SJCRH30 (cell line): Measurements from ENCODE around the gene PTPDC1. TPM values are rescaled to one million over a fixed set of nuclear protein-coding genes. Genes with fewer than 3 reads are reported as not detected.
A peak's percentile ranks its signal among the peaks of the same experiment; 100 is the strongest.

Source experiments
- DNase-seq, 2 experiments: peaks; one replicate each; pipeline ENCODE4 v3.0.0-alpha.2; 2015 to 2020
- H3K27ac ChIP-seq: fragments of 250-450 bp; sonication (Bioruptor Pico); 2 replicates; pipeline ENCODE4 v1.5.1; 2020; ENCODE audit warnings: mild to moderate bottlenecking, moderate library complexity
- H3K27me3 ChIP-seq: fragments of 250-450 bp; sonication (Bioruptor Pico); 2 replicates; pipeline ENCODE4 v1.5.1; 2020; ENCODE audit warnings: mild to moderate bottlenecking, moderate library complexity
- H3K36me3 ChIP-seq: fragments of 250-450 bp; sonication (Bioruptor Pico); 2 replicates; pipeline ENCODE4 v1.5.1; 2020; ENCODE audit warnings: mild to moderate bottlenecking, moderate library complexity
- H3K4me1 ChIP-seq: fragments of 250-450 bp; sonication (Bioruptor Pico); 2 replicates; pipeline ENCODE4 v1.5.1; 2020; ENCODE audit warnings: mild to moderate bottlenecking, moderate library complexity
- H3K4me3 ChIP-seq: fragments of 250-450 bp; sonication (Bioruptor Pico); 2 replicates; pipeline ENCODE4 v1.5.1; 2020; ENCODE audit warnings: mild to moderate bottlenecking, moderate library complexity
- H3K9me3 ChIP-seq: fragments of 250-450 bp; sonication (Bioruptor Pico); replicated peaks from 2 replicates; pipeline ENCODE4 v1.5.1; 2020; ENCODE audit warnings: mild to moderate bottlenecking, moderate library complexity
- total RNA-seq: library from RNA; depleted of rRNA; stranded (reverse); fragments of >200 nt; shearing (Covaris generic); gene quantifications from 2 replicates; pipeline ENCODE4 v1.2.3, GENCODE V29; 2014; rRNA removed

PTPDC1 gene, protein sequence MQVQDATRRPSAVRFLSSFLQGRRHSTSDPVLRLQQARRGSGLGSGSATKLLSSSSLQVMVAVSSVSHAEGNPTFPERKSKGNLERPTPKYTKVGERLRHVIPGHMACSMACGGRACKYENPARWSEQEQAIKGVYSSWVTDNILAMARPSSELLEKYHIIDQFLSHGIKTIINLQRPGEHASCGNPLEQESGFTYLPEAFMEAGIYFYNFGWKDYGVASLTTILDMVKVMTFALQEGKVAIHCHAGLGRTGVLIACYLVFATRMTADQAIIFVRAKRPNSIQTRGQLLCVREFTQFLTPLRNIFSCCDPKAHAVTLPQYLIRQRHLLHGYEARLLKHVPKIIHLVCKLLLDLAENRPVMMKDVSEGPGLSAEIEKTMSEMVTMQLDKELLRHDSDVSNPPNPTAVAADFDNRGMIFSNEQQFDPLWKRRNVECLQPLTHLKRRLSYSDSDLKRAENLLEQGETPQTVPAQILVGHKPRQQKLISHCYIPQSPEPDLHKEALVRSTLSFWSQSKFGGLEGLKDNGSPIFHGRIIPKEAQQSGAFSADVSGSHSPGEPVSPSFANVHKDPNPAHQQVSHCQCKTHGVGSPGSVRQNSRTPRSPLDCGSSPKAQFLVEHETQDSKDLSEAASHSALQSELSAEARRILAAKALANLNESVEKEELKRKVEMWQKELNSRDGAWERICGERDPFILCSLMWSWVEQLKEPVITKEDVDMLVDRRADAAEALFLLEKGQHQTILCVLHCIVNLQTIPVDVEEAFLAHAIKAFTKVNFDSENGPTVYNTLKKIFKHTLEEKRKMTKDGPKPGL
- 19.8 and 23.9 TPM in 2 replicates for total RNA-seq

- Histone ChIP-seq H3K36me3 (peaks cover 12% of the 10 kb centered on the region), H3K4me1 (peaks cover 5% of the 10 kb centered on the region), H3K27me3 (no peaks in the 10 kb centered on the region), H3K9me3 (no peaks in the 10 kb centered on the region), H3K27ac (no peak within 1 kb of the TSS), H3K4me3 (no peak within 1 kb of the TSS)
- DNase-seq = peak in 1 of 2 experiments; percentile 45
These were observed at the start of gene PTPDC1 for GRCh38 chr9:94084314-94084713. PTPDC1 (plus strand) TSS chr9:94084464; CDS start chr9:94084531, 67 bp downstream.

GRCh38 chr9:94034511-94034910 is 49.8 kb upstream of the PTPDC1 start:
- H3K27ac ChIP-seq = no peak overlapping the region
- no peak for DNase-seq
- H3K9me3 ChIP-seq = peaks cover 3% of the 10 kb centered on the region; the same call in 1 of the 2 replicates
- H3K4me1 ChIP-seq = peaks cover 8% of the 10 kb centered on the region; the same call in 1 of the 2 replicates
- no peak overlapping the region for H3K4me3 ChIP-seq
- no peaks in the 10 kb centered on the region for H3K36me3 ChIP-seq
- no peaks in the 10 kb centered on the region for H3K27me3 ChIP-seq

DNA sequence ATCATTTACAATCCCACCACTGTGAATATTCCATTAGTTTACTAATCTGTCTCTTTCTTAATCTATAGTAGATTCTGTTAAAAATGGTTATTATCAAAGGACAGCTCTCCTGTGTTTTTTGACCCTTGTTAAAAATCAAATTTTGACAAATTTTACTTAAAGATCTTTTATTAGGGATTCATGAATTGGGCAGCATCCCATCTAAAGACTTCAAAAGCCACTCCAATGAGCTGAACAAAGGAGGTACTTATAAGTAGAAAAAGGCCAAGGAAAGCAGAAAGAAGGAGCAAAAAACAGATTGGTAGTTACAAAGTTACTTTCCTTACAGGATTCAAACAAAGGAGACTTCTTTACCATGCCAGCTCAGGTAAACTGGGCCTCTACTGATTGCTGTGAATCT is 44.5 kb upstream of the PTPDC1 start:
- Histone ChIP-seq H3K4me1 (no peaks in the 10 kb centered on the region), H3K9me3 (peaks cover 3% of the 10 kb centered on the region; the same call in 1 of the 2 replicates), H3K27me3 (no peaks in the 10 kb centered on the region), H3K36me3 (no peaks in the 10 kb centered on the region), H3K4me3 (no peak overlapping the region), H3K27ac (no peak overlapping the region)
- no peak for DNase-seq

- no peaks in the 10 kb centered on the region for H3K4me1 ChIP-seq
- no peaks in the 10 kb centered on the region for H3K9me3 ChIP-seq
- no peak for DNase-seq
- H3K4me3 ChIP-seq = no peak overlapping the region
- no peak overlapping the region for H3K27ac ChIP-seq
- no peaks in the 10 kb centered on the region for H3K36me3 ChIP-seq
- H3K27me3 ChIP-seq = no peaks in the 10 kb centered on the region
These were observed 41.5 kb upstream of the PTPDC1 start for GRCh38 chr9:94042516-94043360.

GRCh38 chr9:94054716-94055115 is 29.5 kb upstream of the PTPDC1 start:
- H3K9me3 ChIP-seq = peaks cover 5% of the 10 kb centered on the region; the same call in 1 of the 2 replicates
- H3K36me3 ChIP-seq = no peaks in the 10 kb centered on the region
- DNase-seq = no peak
- H3K4me3 ChIP-seq = no peak overlapping the region
- H3K27ac ChIP-seq = no peak overlapping the region
- no peaks in the 10 kb centered on the region for H3K27me3 ChIP-seq
- no peaks in the 10 kb centered on the region for H3K4me1 ChIP-seq

- H3K27ac ChIP-seq = no peak overlapping the region
- H3K36me3 ChIP-seq = no peaks in the 10 kb centered on the region
- H3K9me3 ChIP-seq = no peaks in the 10 kb centered on the region
- H3K4me1 ChIP-seq = no peaks in the 10 kb centered on the region
- no peak overlapping the region for H3K4me3 ChIP-seq
- no peak for DNase-seq
- H3K27me3 ChIP-seq = no peaks in the 10 kb centered on the region
These were observed 27.8 kb upstream of the PTPDC1 start for GRCh38 chr9:94056442-94056974.

- H3K9me3 ChIP-seq = no peaks in the 10 kb centered on the region
- no peak overlapping the region for H3K27ac ChIP-seq
- no peak for DNase-seq
- H3K4me1 ChIP-seq = no peaks in the 10 kb centered on the region
- H3K36me3 ChIP-seq = no peaks in the 10 kb centered on the region
- no peak overlapping the region for H3K4me3 ChIP-seq
- H3K27me3 ChIP-seq = no peaks in the 10 kb centered on the region
These were observed 26.3 kb upstream of the PTPDC1 start for GRCh38 chr9:94057918-94058317.

- H3K4me1 ChIP-seq = no peaks in the 10 kb centered on the region; the same call in 1 of the 2 replicates
- no peak for DNase-seq
- no peak overlapping the region for H3K27ac ChIP-seq
- H3K4me3 ChIP-seq = no peak overlapping the region
- H3K27me3 ChIP-seq = no peaks in the 10 kb centered on the region
- peaks cover 1% of the 10 kb centered on the region; the same call in 1 of the 2 replicates for H3K36me3 ChIP-seq
- H3K9me3 ChIP-seq = no peaks in the 10 kb centered on the region
These were observed 22.4 kb upstream of the PTPDC1 start for GRCh38 chr9:94061864-94062263.

GRCh38 chr9:94065535-94065961 is 18.7 kb upstream of the PTPDC1 start:
- DNase-seq = peak; percentile 71 to 86
- no peak overlapping the region for H3K4me3 ChIP-seq
- no peaks in the 10 kb centered on the region for H3K9me3 ChIP-seq
- peaks cover 2% of the 10 kb centered on the region; the same call in 1 of the 2 replicates for H3K36me3 ChIP-seq
- H3K27ac ChIP-seq = no peak overlapping the region
- H3K4me1 ChIP-seq = no peaks in the 10 kb centered on the region; the same call in 1 of the 2 replicates
- no peaks in the 10 kb centered on the region for H3K27me3 ChIP-seq

DNA sequence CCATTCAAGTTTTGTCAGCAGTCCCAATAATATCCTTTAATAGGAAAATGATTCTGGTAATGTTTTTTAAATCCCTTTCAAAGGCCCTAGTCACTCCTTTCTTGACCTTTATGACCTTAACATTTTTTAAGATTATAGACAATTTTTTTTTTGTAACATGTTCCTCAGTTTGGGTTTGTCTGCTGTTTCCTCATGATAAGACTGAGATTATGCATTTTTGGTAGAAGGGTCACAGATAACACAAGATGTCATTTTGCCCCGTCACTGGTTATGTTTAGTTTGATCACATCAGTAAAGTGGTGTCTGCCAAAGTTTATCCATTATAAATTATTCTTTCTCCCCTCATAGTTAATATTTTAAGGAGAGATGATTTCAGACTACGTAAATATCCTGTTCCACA is 16.0 kb upstream of the PTPDC1 start:
- DNase-seq = no peak
- Histone ChIP-seq H3K4me1 (no peaks in the 10 kb centered on the region; the same call in 1 of the 2 replicates), H3K9me3 (no peaks in the 10 kb centered on the region), H3K4me3 (no peak overlapping the region), H3K36me3 (peaks cover 9% of the 10 kb centered on the region), H3K27ac (no peak overlapping the region), H3K27me3 (no peaks in the 10 kb centered on the region)

DNA sequence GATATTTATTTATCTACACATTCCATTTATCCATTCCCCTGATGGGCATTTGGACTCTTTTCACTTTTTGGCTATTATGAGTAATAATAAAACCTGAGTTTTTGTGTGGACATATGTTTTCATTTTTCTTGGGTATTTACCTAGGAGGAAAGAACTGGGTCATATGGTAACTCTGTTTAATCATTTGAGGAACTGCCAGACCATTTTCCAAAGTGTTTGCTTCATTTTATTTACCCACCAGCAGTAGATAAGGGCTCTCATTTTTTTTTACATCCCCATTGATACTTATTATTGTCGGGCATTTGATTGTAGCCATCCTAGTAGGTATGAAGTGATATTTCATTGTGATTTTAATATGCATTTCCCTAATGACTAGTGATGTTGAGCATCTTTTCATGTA is 7.7 kb upstream of the PTPDC1 start:
- Histone ChIP-seq H3K4me3 (no peak overlapping the region), H3K27ac (no peak overlapping the region), H3K36me3 (peaks cover 9% of the 10 kb centered on the region; the same call in 1 of the 2 replicates), H3K27me3 (no peaks in the 10 kb centered on the region), H3K4me1 (peaks cover 6% of the 10 kb centered on the region), H3K9me3 (no peaks in the 10 kb centered on the region)
- DNase-seq = no peak

- no peak overlapping the region for H3K4me3 ChIP-seq
- DNase-seq = no peak
- no peaks in the 10 kb centered on the region for H3K27me3 ChIP-seq
- H3K27ac ChIP-seq = no peak overlapping the region
- H3K36me3 ChIP-seq = peaks cover 12% of the 10 kb centered on the region; the same call in 1 of the 2 replicates
- H3K9me3 ChIP-seq = no peaks in the 10 kb centered on the region
- peaks cover 6% of the 10 kb centered on the region for H3K4me1 ChIP-seq
These were observed 6.2 kb upstream of the PTPDC1 start for GRCh38 chr9:94078086-94078485.

DNA sequence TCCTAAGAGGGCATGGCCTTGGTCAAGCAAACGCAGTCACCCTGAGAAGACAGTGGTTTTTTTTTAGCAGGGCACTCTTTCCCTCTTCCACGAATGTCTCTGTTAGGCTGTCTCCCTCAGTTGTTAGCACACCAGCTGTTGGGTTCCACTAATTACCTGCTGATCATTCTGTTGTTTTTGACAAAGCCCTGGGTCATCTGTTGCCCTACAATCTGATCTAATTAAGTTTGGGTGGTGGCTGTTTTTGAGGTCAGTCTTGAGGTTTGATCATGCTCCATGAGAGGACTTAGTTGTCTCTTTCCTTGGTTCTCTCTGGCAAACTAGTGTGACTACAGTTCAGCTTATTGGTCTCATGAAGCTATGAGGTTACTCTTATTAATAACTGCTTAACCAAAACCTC is 5.0 kb upstream of the PTPDC1 start:
- H3K4me3 ChIP-seq = no peak overlapping the region
- H3K36me3 ChIP-seq = peaks cover 10% of the 10 kb centered on the region; the same call in 1 of the 2 replicates
- H3K9me3 ChIP-seq = no peaks in the 10 kb centered on the region
- H3K27ac ChIP-seq = peak overlapping the region; percentile 34
- peak; percentile 27 to 55 for DNase-seq
- peaks cover 6% of the 10 kb centered on the region for H3K4me1 ChIP-seq
- no peaks in the 10 kb centered on the region for H3K27me3 ChIP-seq

DNA sequence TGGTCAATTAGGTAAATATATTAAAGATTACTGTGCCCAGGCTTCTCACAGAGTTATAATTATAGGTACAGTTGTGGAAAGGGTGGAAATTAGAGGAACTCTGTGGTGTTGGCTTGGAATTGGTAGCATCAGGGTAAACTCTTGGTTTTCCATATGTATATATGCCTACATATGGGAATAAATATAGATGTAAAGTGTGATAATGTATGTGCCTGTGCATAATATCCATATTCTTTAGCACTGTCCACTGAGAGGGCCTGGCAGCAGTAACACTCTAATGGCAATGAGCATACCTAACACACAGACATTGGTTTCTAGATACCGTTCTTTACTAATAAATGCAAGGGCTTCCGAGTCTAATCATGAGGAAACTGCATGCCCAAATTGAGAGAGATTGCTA is 4.0 kb upstream of the PTPDC1 start:
- Histone ChIP-seq H3K9me3 (no peaks in the 10 kb centered on the region), H3K27me3 (no peaks in the 10 kb centered on the region), H3K27ac (no peak overlapping the region), H3K4me3 (no peak overlapping the region), H3K4me1 (peaks cover 6% of the 10 kb centered on the region), H3K36me3 (0 out of 2 replicates have a peak, but pooled peaks cover 7% of the 10 kb centered on the region)
- no peak for DNase-seq
